ENCODE results near the gene FANK1. TPM values are rescaled to one million over a fixed set of nuclear protein-coding genes. Genes with fewer than 3 reads are reported as not detected.

The FANK1 gene
- total RNA-seq, 1 donor from 2014 or later, result 12.5 TPM

DNA sequence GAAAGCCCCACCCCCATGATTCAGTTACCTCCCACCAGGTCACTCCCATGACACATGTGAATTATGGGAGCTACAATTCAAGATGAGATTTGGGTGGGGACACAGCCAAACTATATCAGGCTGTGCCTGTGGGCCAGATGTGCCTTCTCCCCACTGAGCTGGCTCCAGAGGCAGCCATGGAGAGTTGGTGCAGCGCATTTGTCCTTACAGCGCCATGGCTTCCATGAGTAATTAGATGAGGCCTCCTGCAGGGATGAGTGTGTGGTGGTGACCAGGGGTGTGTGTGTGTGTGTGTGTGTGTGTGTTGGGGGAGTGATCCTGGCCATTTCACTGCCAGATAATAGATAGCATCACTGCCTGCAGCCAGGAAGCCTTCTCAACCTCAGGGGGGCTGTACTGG, 94.6 kb downstream of the FANK1 start:
- peaks cover 2% of the 10 kb centered on the region for H3K36me3 Mint-ChIP-seq
- H3K9ac ChIP-seq, result no peak overlapping the region
- TF ChIP-seq EZH2 (IDR thresholded peaks at IDR 0.05) (no peak), EZH2phosphoT487 (IDR thresholded peaks at IDR 0.05) (no peak)
- TF ChIP-seq, protein P1, sequence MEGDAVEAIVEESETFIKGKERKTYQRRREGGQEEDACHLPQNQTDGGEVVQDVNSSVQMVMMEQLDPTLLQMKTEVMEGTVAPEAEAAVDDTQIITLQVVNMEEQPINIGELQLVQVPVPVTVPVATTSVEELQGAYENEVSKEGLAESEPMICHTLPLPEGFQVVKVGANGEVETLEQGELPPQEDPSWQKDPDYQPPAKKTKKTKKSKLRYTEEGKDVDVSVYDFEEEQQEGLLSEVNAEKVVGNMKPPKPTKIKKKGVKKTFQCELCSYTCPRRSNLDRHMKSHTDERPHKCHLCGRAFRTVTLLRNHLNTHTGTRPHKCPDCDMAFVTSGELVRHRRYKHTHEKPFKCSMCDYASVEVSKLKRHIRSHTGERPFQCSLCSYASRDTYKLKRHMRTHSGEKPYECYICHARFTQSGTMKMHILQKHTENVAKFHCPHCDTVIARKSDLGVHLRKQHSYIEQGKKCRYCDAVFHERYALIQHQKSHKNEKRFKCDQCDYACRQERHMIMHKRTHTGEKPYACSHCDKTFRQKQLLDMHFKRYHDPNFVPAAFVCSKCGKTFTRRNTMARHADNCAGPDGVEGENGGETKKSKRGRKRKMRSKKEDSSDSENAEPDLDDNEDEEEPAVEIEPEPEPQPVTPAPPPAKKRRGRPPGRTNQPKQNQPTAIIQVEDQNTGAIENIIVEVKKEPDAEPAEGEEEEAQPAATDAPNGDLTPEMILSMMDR (IDR thresholded peaks at IDR 0.05), result no peak
- no peak overlapping the region for H3K4me3 Mint-ChIP-seq
- no peak overlapping the region for H3K4me2 ChIP-seq
- no peaks in the 10 kb centered on the region for H3K79me2 ChIP-seq (ENCODE audit: low read depth)
- H3K27ac ChIP-seq, result no peak overlapping the region
- no peak overlapping the region for H2AFZ ChIP-seq (replicated peaks)
- peaks cover 2% of the 10 kb centered on the region for H3K27me3 Mint-ChIP-seq (ENCODE audit: insufficient read depth, low read depth)
- H3K36me3 ChIP-seq, result no peaks in the 10 kb centered on the region
- peaks cover 22% of the 10 kb centered on the region for H3K4me1 ChIP-seq
- no peaks in the 10 kb centered on the region for H4K20me1 ChIP-seq (ENCODE audit: low read depth)
- H3K27ac Mint-ChIP-seq, result no peak overlapping the region
- no peak overlapping the region for H3K4me3 ChIP-seq
- H3K27me3 ChIP-seq, result no peaks in the 10 kb centered on the region
- H3K9me3 ChIP-seq (ENCODE audit: low read depth), result no peaks in the 10 kb centered on the region
- peaks cover 3% of the 10 kb centered on the region for H3K9me3 Mint-ChIP-seq
- DNase-seq (ENCODE audit: low spot score), result no peak
- peaks cover 12% of the 10 kb centered on the region for H3F3A ChIP-seq (ENCODE audit: low read depth)
- peaks cover 6% of the 10 kb centered on the region for H3K4me1 Mint-ChIP-seq

DNA sequence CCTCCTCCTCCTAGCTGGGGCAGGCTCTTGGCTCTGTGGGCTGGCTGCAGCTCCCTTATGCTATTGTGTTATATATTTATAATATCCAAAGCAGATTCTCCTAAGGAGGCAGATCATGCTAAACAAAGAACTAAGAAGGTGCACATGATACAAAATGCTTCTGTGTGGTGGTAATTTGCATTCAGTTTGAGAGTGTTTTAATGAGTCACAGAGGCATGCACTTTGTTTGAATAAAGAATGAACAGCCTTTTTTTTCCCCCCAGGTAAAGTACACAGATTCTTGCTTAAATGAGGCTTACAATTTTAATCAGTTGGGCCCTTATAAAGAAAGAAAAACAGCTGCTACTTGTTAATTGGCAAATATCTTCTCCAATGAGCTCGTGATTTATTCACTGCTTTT, 95.0 kb downstream of the FANK1 start:
- H3K27me3 ChIP-seq, result no peaks in the 10 kb centered on the region
- Mint-ChIP-seq H3K9me3 (peaks cover 3% of the 10 kb centered on the region), H3K27ac (no peak overlapping the region)

DNA sequence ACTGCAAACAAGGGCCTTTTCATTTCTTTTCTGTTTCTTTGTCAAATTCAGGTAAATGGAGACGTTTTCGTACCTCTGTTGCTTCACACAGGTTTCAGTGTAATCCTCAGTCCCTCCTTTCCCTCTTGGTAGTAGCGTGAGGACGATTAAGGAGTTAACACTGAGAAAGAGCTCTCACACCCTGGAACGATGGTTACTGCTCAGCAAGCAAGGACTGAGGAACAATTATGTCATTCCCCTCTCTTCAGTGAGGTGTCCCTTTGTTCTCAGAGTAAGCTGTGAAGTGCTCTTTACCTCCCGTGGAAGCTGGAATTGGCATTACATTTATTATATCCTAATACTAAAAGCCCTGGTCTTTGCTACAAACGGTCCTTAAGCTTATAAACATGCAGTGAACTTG, 95.9 kb downstream of the FANK1 start:
- H3K9ac ChIP-seq, result no peak overlapping the region
- H3K4me1 ChIP-seq, result peaks cover 22% of the 10 kb centered on the region
- H3K4me3 ChIP-seq, result no peak overlapping the region
- peaks cover 12% of the 10 kb centered on the region for H3F3A ChIP-seq (ENCODE audit: low read depth)
- TF ChIP-seq, protein P1 (IDR thresholded peaks at IDR 0.05), result no peak
- no peak for TF ChIP-seq EZH2phosphoT487 (IDR thresholded peaks at IDR 0.05)
- Mint-ChIP-seq H3K4me3 (no peak overlapping the region), H3K36me3 (peaks cover 2% of the 10 kb centered on the region), H3K9me3 (peaks cover 3% of the 10 kb centered on the region), H3K27ac (no peak overlapping the region), H3K27me3 (ENCODE audit: insufficient read depth, low read depth) (peaks cover 2% of the 10 kb centered on the region), H3K4me1 (peaks cover 6% of the 10 kb centered on the region)
- peak overlapping the region; percentile 33 for H3K4me2 ChIP-seq
- H3K79me2 ChIP-seq (ENCODE audit: low read depth), result no peaks in the 10 kb centered on the region
- H3K9me3 ChIP-seq (ENCODE audit: low read depth), result no peaks in the 10 kb centered on the region
- peak overlapping the region; percentile 93 for H2AFZ ChIP-seq (replicated peaks)
- H3K27ac ChIP-seq, result peak overlapping the region; percentile 29
- no peaks in the 10 kb centered on the region for H3K27me3 ChIP-seq
- no peaks in the 10 kb centered on the region for H3K36me3 ChIP-seq
- DNase-seq (ENCODE audit: low spot score), result peak; percentile 22
- no peaks in the 10 kb centered on the region for H4K20me1 ChIP-seq (ENCODE audit: low read depth)

More for the DNA sequence above, 95.0 kb downstream of the FANK1 start:
- H3K36me3 ChIP-seq, result no peaks in the 10 kb centered on the region
- no peak overlapping the region for H3K9ac ChIP-seq
- TF ChIP-seq EZH2 (IDR thresholded peaks at IDR 0.05) (no peak), EZH2phosphoT487 (IDR thresholded peaks at IDR 0.05) (no peak)
- TF ChIP-seq, protein P1 (IDR thresholded peaks at IDR 0.05), result no peak
- H3K4me1 Mint-ChIP-seq, result peaks cover 6% of the 10 kb centered on the region
- H3K79me2 ChIP-seq (ENCODE audit: low read depth), result no peaks in the 10 kb centered on the region
- no peaks in the 10 kb centered on the region for H3K9me3 ChIP-seq (ENCODE audit: low read depth)
- peaks cover 12% of the 10 kb centered on the region for H3F3A ChIP-seq (ENCODE audit: low read depth)
- no peak for DNase-seq (ENCODE audit: low spot score)
- H3K4me3 ChIP-seq, result no peak overlapping the region
- H3K4me1 ChIP-seq, result peaks cover 22% of the 10 kb centered on the region
- no peaks in the 10 kb centered on the region for H4K20me1 ChIP-seq (ENCODE audit: low read depth)
- peaks cover 2% of the 10 kb centered on the region for H3K27me3 Mint-ChIP-seq (ENCODE audit: insufficient read depth, low read depth)
- no peak overlapping the region for H2AFZ ChIP-seq (replicated peaks)
- H3K4me2 ChIP-seq, result peak overlapping the region; percentile 33
- no peak overlapping the region for H3K27ac ChIP-seq
- no peak overlapping the region for H3K4me3 Mint-ChIP-seq
- H3K36me3 Mint-ChIP-seq, result peaks cover 2% of the 10 kb centered on the region

Measured in neural progenitor cell (in vitro differentiated cells).